ENCODE measurements around the gene PCDHGA1. TPM values are rescaled to one million over a fixed set of nuclear protein-coding genes. Genes with fewer than 3 reads are reported as not detected.
A peak's percentile ranks its signal among the peaks of the same experiment; 100 is the strongest.
"Not testable (repeated sequence)": the region's sequence is repeated elsewhere in the genome, so short reads cannot be mapped to it uniquely, and the experiment has no call there.

Gene PCDHGA1
- total RNA-seq, 1 experiment from 2014 or later, result 0.56 TPM

DNA sequence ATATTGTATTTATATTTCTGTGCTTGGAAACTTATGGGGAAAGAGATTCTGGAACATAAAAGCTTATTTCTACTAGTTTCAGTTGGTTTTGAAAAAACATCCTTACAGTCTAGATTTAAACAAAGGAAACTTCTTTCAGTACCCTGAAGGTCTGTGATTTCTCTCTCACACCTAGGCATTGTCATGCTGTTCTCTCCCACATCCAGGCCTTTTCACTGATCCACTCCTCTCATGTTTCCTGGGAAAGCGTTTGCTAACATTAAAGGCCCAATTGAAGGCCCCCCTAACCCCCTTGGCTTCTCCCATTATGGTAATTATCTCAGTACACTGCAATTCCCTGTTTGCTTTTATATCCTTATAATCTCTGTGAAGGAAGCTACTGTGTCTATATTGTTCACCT lies 12.5 kb downstream of the PCDHGA1 start:
- H3K36me3 ChIP-seq, result no peaks in the 10 kb centered on the region
- no peak for DNase-seq
- peaks cover 2% of the 10 kb centered on the region for H3K9me3 ChIP-seq
- no peak overlapping the region for H3K4me3 ChIP-seq
- H3K27me3 ChIP-seq, result no peaks in the 10 kb centered on the region

DNA sequence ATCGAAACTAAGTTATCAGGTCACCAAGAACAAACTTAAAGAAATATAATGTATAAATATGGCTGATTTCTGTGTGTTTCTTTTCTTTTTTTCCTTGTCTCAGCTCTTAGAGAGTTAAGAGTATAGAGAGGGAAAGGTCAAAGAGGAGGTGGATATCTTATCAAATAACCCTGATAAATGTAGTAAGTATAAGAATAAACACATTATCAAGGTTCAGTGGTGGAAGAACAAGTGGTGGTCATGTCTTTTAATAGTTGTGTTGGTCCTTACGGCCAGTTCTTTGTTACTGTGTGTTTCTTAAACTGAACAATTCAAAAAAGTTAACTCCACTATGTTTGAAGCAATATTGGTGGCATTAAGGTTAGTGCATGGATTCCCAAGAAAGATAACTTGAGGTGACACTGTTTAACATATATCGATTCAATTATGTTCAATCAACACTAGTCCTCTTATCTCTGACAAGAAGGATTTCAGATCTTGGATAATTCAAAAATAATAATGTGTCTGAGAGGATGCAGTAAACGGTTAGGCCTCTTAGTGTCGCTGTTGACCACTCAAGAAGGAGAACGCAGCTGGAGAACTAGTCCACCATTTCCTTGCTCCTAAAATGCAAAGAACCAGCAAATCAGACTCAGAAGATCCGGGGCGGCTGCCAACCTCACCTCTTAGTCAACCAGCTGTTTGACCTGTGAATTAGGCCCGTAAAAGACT lies 13.1 kb downstream of the PCDHGA1 start, which contains the start of gene PCDHGA3:
PCDHGA3 (plus strand) TSS at position 588 of the 711 bp plus-strand sequence. CDS start 205 bp downstream, outside the sequence.
- H3K36me3 ChIP-seq, result no peaks in the 10 kb centered on the region
- peaks cover 2% of the 10 kb centered on the region for H3K9me3 ChIP-seq
- DNase-seq, result no peak
- H3K27me3 ChIP-seq, result no peaks in the 10 kb centered on the region; the same call in 1 of the 2 replicates
- H3K4me3 ChIP-seq, result no peak within 1 kb of the TSS

DNA sequence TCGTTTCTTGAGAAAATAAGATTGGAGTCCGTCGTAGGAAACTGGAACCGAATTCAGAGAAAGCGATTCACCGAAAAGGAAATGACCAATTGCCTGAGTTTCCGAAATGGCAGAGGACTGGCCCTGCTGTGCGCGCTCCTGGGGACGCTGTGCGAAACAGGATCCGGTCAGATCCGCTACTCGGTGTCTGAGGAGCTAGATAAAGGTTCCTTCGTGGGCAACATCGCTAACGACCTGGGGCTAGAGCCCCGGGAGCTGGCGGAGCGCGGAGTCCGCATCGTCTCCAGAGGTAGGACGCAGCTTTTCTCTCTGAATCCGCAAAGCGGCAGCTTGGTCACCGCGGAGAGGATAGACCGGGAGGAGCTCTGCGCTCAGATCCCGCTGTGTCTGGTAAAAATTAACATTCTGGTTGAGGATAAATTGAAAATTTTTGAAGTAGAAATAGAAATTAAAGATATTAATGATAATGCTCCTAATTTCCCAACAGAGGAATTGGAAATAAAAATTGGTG lies 13.7 kb downstream of the PCDHGA1 start:
- Histone ChIP-seq H3K27me3 (no peaks in the 10 kb centered on the region; the same call in 1 of the 2 replicates), H3K9me3 (peaks cover 2% of the 10 kb centered on the region), H3K36me3 (no peaks in the 10 kb centered on the region), H3K4me3 (no peak overlapping the region)
- no peak for DNase-seq

DNA sequence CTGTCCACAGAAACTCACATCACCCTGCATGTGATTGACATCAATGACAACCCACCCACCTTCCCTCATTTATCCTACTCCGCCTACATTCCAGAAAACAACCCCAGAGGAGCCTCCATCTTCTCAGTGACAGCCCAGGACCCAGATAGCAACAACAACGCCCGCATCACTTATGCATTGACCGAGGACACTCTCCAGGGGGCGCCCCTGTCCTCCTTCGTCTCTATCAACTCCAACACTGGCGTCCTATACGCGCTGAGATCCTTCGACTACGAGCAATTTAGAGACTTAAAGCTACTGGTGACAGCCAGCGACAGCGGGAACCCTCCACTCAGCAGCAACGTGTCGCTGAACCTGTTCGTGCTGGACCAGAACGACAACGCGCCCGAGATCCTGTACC lies 15.0 kb downstream of the PCDHGA1 start:
- Histone ChIP-seq H3K4me3 (no peak overlapping the region), H3K27me3 (no peaks in the 10 kb centered on the region; the same call in 1 of the 2 replicates), H3K36me3 (no peaks in the 10 kb centered on the region), H3K9me3 (peaks cover 2% of the 10 kb centered on the region)
- DNase-seq, result no peak

DNA sequence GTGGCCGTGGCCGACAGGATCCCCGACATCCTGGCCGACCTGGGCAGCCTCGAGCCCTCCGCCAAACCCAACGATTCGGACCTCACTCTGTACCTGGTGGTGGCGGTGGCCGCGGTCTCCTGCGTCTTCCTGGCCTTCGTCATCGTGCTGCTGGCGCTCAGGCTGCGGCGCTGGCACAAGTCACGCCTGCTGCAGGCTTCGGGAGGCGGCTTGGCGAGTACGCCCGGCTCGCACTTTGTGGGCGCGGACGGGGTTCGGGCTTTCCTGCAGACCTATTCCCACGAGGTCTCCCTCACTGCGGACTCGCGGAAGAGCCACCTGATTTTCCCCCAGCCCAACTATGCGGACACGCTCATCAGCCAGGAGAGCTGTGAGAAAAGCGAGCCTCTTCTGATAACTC lies 15.7 kb downstream of the PCDHGA1 start:
- not testable (repeated sequence) for H3K4me3 ChIP-seq, H3K36me3 ChIP-seq, DNase-seq, H3K9me3 ChIP-seq, H3K27me3 ChIP-seq

DNA sequence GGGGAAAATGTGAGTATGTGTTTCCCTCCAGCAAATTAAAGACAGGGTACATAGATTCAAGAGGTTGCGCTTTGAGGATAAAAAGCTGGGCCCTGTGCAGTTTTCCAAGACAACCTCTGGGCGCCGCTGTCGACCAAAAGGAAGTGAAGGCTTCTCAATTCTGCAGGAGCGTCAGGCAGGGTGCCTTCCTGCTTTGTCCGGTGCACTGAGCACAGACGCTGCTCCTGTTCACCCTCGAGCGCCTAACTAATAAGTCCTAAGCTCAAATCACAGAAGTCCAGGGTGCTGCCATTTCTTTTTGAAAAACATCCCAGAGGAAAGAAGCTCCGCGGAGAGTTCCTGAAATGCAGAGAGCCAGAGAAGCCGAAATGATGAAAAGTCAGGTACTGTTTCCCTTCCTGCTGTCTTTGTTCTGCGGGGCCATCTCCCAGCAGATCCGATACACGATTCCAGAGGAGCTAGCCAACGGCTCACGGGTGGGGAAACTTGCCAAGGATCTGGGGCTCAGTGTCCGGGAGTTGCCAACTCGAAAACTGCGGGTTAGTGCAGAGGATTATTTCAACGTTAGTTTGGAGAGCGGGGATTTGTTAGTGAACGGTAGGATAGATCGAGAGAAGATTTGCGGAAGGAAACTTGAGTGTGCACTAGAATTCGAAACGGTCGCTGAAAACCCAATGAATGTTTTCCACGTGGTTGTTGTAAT lies 19.8 kb downstream of the PCDHGA1 start, which contains the start of gene PCDHGB1:
PCDHGB1 (plus strand) TSS at position 183 of the 703 bp plus-strand sequence; CDS start at position 345, 162 bp downstream.
- Histone ChIP-seq H3K36me3 (no peaks in the 10 kb centered on the region), H3K4me3 (peak within 1 kb of the TSS; percentile 50), H3K9me3 (peaks cover 4% of the 10 kb centered on the region; the same call in 1 of the 2 replicates), H3K27me3 (no peaks in the 10 kb centered on the region; the same call in 1 of the 2 replicates)
- DNase-seq, result peak; percentile 78

DNA sequence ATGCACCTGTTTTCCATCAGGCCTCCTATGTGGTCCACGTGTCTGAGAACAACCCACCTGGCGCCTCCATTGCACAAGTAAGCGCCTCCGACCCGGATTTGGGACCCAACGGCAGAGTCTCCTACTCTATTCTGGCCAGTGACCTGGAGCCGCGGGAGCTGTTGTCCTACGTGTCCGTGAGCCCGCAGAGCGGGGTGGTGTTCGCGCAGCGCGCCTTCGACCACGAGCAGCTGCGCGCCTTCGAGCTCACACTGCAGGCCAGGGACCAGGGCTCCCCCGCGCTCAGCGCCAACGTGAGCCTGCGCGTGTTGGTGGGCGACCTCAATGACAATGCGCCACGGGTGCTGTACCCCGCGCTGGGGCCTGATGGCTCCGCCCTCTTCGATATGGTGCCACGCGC lies 21.3 kb downstream of the PCDHGA1 start:
- no peak for DNase-seq
- no peaks in the 10 kb centered on the region for H3K36me3 ChIP-seq
- no peak overlapping the region for H3K4me3 ChIP-seq
- no peaks in the 10 kb centered on the region; the same call in 1 of the 2 replicates for H3K27me3 ChIP-seq
- peaks cover 5% of the 10 kb centered on the region; the same call in 1 of the 2 replicates for H3K9me3 ChIP-seq

DNA sequence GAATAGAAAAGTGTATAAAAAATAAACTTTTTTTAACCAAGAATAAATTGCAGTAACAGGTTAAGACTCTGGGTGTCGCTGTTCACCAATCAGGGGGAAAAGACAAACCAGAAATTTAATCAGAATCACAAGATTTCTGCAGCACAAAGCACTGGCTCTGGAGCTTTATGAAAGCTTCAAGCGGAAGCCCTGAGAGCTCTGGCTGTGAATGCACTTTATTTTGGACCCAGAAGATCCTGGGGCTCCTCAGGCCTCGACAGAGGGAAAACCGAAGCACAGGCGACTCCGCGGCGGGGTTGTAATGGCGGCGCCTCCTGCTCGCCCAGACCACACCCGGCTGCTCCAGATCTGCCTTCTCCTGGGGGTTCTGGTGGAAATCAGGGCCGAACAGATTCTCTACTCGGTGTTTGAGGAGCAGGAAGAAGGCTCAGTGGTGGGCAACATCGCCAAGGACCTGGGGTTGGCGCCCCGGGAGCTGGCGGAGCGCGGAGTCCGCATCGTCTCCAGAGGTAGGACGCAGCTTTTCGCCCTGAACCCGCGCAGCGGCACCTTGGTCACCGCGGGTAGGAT lies 24.7 kb downstream of the PCDHGA1 start, which contains the start of gene PCDHGA4:
PCDHGA4 (plus strand) TSS at position 122 of the 570 bp plus-strand sequence; CDS start at position 209, 87 bp downstream.
- Histone ChIP-seq H3K9me3 (peaks cover 5% of the 10 kb centered on the region; the same call in 1 of the 2 replicates), H3K4me3 (no peak within 1 kb of the TSS), H3K36me3 (no peaks in the 10 kb centered on the region), H3K27me3 (no peaks in the 10 kb centered on the region)
- no peak for DNase-seq

DNA sequence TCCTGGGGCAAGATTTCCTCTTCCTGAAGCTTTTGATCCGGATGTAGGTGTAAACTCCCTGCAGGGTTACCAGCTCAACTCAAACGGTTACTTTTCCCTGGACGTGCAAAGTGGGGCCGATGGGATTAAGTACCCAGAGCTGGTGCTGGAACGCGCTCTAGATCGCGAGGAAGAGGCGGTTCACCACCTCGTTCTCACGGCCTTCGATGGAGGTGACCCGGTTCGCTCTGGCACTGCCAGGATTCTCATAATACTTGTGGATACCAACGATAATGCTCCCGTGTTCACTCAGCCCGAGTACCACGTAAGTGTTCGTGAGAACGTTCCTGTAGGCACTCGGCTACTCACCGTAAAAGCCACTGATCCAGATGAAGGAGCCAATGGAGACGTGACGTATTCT lies 25.3 kb downstream of the PCDHGA1 start:
- Histone ChIP-seq H3K4me3 (no peak overlapping the region), H3K36me3 (no peaks in the 10 kb centered on the region), H3K27me3 (no peaks in the 10 kb centered on the region), H3K9me3 (peaks cover 8% of the 10 kb centered on the region)
- DNase-seq, result no peak

DNA sequence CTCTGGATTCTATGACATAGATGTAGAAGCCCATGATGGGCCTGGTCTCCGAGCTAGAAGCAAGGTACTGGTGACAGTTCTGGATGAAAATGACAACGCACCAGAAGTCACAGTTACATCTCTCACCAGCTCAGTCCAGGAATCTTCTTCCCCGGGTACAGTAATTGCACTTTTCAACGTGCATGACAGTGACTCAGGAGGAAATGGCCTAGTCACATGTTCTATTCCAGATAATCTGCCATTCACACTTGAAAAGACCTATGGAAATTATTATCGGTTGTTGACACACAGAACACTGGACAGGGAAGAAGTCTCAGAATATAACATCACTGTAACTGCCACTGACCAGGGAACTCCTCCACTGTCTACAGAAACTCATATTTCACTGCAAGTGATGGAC lies 25.8 kb downstream of the PCDHGA1 start:
- no peak for DNase-seq
- H3K4me3 ChIP-seq, result no peak overlapping the region
- H3K27me3 ChIP-seq, result no peaks in the 10 kb centered on the region
- H3K36me3 ChIP-seq, result no peaks in the 10 kb centered on the region
- peaks cover 10% of the 10 kb centered on the region for H3K9me3 ChIP-seq

DNA sequence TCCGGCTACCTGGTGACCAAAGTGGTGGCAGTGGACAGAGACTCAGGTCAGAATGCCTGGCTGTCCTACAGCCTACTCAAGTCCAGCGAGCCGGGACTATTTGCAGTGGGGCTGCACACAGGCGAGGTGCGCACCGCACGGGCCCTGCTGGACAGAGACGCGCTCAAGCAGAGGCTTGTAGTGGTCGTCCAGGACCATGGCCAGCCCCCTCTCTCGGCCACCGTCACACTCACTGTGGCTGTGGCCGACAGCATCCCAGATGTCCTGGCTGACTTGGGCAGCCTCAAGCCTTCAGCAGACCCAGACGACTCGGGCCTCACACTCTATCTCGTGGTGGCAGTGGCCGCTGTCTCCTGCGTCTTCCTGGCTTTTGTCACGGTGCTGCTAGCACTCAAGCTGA lies 26.6 kb downstream of the PCDHGA1 start:
- H3K9me3 ChIP-seq, result peaks cover 10% of the 10 kb centered on the region
- DNase-seq, result no peak
- H3K4me3 ChIP-seq, result no peak overlapping the region
- no peaks in the 10 kb centered on the region for H3K36me3 ChIP-seq
- H3K27me3 ChIP-seq, result no peaks in the 10 kb centered on the region

DNA sequence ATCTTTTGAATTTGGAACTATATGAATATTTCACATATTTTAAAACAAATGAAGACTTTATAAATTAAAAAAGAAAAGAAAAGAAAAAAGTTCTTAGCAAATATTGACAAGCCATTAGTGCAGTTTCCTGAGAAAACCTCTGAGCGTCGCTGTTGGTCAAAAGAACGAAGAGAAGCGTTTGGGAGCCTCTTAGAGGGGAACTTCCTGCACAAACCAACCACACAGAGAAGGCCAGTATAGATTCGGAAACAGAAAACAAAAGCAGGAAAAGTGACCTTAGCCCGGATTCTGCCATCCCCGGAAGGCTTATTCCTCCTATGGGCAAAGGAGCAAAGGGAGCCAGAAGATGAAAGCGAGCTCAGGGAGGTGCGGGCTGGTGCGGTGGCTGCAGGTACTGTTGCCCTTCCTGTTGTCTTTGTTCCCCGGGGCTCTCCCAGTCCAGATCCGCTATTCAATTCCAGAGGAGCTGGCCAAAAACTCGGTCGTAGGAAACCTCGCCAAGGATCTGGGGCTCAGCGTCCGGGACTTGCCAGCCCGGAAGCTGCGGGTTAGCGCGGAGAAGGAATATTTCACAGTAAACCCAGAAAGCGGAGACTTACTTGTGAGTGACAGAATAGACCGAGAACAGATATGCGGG lies 29.6 kb downstream of the PCDHGA1 start, which contains the start of gene PCDHGB2:
PCDHGB2 (plus strand) TSS at position 205 of the 637 bp plus-strand sequence; CDS start at position 347, 142 bp downstream.
- Histone ChIP-seq H3K27me3 (no peaks in the 10 kb centered on the region), H3K4me3 (peak within 1 kb of the TSS; percentile 42), H3K9me3 (peaks cover 16% of the 10 kb centered on the region), H3K36me3 (no peaks in the 10 kb centered on the region)
- DNase-seq, result peak; percentile 49

DNA sequence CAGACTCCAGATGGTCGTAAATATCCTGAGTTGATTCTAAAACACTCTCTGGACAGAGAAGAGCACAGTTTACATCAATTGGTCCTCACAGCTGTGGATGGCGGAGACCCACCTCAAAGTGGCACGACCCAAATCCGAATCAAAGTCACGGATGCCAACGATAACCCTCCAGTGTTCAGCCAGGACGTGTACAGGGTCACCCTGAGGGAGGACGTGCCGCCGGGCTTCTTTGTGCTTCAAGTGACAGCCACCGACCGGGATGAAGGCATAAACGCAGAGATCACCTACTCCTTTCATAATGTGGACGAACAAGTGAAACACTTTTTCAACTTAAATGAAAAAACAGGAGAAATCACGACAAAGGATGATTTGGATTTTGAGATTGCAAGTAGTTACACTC lies 30.4 kb downstream of the PCDHGA1 start:
- Histone ChIP-seq H3K36me3 (no peaks in the 10 kb centered on the region), H3K27me3 (no peaks in the 10 kb centered on the region), H3K4me3 (no peak overlapping the region), H3K9me3 (peaks cover 22% of the 10 kb centered on the region)
- DNase-seq, result no peak

DNA sequence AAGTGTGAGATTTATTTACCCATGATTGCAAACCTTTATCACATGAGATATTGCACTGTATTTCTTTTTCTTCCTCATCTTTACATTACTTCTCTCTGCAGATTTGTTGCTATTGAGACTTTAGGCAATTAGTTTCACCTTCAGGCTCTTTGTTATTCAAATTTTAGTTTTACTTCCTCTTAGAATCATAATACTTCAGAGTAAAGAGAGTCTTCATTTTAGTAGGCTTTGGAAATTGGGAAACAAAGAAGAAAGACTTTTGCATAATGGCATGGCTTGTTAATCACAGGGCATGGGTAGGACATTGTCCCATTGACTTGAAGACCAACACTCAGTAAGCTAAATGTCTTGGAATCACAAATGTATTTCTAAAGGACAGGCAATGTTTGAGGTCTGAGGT lies 32.4 kb downstream of the PCDHGA1 start:
- no peak for DNase-seq
- H3K9me3 ChIP-seq, result peaks cover 31% of the 10 kb centered on the region
- H3K4me3 ChIP-seq, result no peak overlapping the region
- no peaks in the 10 kb centered on the region; the same call in 1 of the 2 replicates for H3K36me3 ChIP-seq
- H3K27me3 ChIP-seq, result no peaks in the 10 kb centered on the region

DNA sequence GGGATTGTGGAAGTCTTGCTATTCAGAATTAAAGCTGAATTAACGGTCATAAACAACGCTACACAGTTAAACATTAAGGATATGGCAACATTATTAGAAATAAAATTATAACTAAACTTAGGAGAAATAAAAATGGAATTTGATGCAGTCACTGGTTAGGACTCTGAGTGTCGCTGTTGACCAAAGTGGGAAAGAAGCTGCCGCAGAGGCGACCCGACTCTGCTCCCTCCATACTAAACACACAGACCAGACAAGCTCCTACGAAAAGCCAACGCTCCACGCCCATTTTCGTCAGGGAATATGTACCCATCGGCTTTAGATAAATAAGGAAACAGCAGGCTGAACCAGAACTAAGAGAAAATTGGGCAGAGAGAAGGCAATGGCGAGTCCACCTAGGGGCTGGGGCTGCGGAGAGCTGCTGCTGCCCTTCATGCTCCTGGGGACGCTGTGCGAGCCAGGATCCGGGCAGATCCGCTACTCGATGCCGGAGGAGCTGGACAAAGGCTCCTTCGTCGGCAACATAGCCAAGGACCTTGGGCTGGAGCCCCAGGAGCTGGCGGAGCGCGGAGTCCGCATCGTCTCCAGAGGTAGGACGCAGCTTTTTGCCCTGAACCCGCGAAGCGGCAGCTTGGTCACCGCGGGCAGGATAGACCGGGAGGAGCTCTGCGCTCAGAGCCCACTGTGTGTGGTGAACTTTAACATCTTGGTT lies 33.8 kb downstream of the PCDHGA1 start, which contains the start of gene PCDHGA5:
PCDHGA5 (plus strand) TSS at position 211 of the 709 bp plus-strand sequence; CDS start at position 380, 169 bp downstream.
- H3K4me3 ChIP-seq, result no peak within 1 kb of the TSS
- no peak for DNase-seq
- no peaks in the 10 kb centered on the region for H3K27me3 ChIP-seq
- H3K9me3 ChIP-seq, result peaks cover 35% of the 10 kb centered on the region
- H3K36me3 ChIP-seq, result no peaks in the 10 kb centered on the region; the same call in 1 of the 2 replicates

All from MG63 (cell line).